ENCODE measurements around the gene CYP1A2.
"Not testable (repeated sequence)": the region's sequence is repeated elsewhere in the genome, so short reads cannot be mapped to it uniquely, and the experiment has no call there.

Gene CYP1A2

GRCh38 chr15:74748322-74748946 lies at the start of gene CYP1A2:
Gene CYP1A2, plus strand, starts transcription at chr15:74748845. Its CDS starts 894 bp downstream, at chr15:74749739.
- no peak for DNase-seq

GRCh38 chr15:74709011-74709410 lies 39.6 kb upstream of the CYP1A2 start:
- DNase-seq: no peak

- no peak for DNase-seq
Measured at GRCh38 chr15:74709892-74710291, 38.8 kb upstream of the CYP1A2 start.

- DNase-seq: no peak
Measured at GRCh38 chr15:74710319-74711094, 38.1 kb upstream of the CYP1A2 start.

- no peak for DNase-seq
Measured at GRCh38 chr15:74712311-74712710, 36.3 kb upstream of the CYP1A2 start.

- DNase-seq: no peak
Measured at GRCh38 chr15:74716651-74717050, 32.0 kb upstream of the CYP1A2 start.

- DNase-seq: no peak
Measured at GRCh38 chr15:74722591-74722990, 26.1 kb upstream of the CYP1A2 start.

- DNase-seq: no peak
Measured at GRCh38 chr15:74723187-74723586, 25.5 kb upstream of the CYP1A2 start.

GRCh38 chr15:74723754-74724334 lies 24.8 kb upstream of the CYP1A2 start:
- peak; percentile 23 for DNase-seq

GRCh38 chr15:74724570-74725224 lies 23.9 kb upstream of the CYP1A2 start:
- no peak for DNase-seq

- peak; percentile 16 for DNase-seq
Measured at GRCh38 chr15:74725225-74725774, 23.3 kb upstream of the CYP1A2 start, which contains the start of gene CYP1A1. Gene CYP1A1, minus strand, starts transcription at chr15:74725528. Its CDS starts 2,431 bp downstream, at chr15:74723097.

- peak; percentile 31 for DNase-seq
Measured at GRCh38 chr15:74725845-74726773, 22.5 kb upstream of the CYP1A2 start.

GRCh38 chr15:74726774-74727164 lies 21.9 kb upstream of the CYP1A2 start:
- DNase-seq: no peak

GRCh38 chr15:74727727-74728126 lies 20.9 kb upstream of the CYP1A2 start:
- DNase-seq: no peak

GRCh38 chr15:74728699-74729098 lies 19.9 kb upstream of the CYP1A2 start:
- DNase-seq: not testable (repeated sequence)

GRCh38 chr15:74729372-74729771 lies 19.3 kb upstream of the CYP1A2 start:
- not testable (repeated sequence) for DNase-seq

GRCh38 chr15:74730619-74731316 lies 17.9 kb upstream of the CYP1A2 start:
- DNase-seq: no peak

- no peak for DNase-seq
Measured at GRCh38 chr15:74732846-74733245, 15.8 kb upstream of the CYP1A2 start.

- DNase-seq: no peak
Measured at GRCh38 chr15:74733269-74733668, 15.4 kb upstream of the CYP1A2 start.

GRCh38 chr15:74735305-74735704 lies 13.3 kb upstream of the CYP1A2 start:
- no peak for DNase-seq

GRCh38 chr15:74738239-74738638 lies 10.4 kb upstream of the CYP1A2 start:
- DNase-seq: not testable (repeated sequence)

Data from CD4-positive, alpha-beta T cell treated with Interleukin-12 subunit alpha and Interleukin-12 subunit beta, for 1 hour (primary cell).